GM10266 (cell line): ENCODE measurements around the gene KCNIP3.
A peak's percentile ranks its signal among the peaks of the same experiment; 100 is the strongest.
"Not testable (repeated sequence)": the region's sequence is repeated elsewhere in the genome, so short reads cannot be mapped to it uniquely, and the experiment has no call there.

Experiments used
- DNase-seq: peaks from one replicate; pipeline ENCODE4 v3.0.0; 2012; ENCODE audit errors: extremely low spot score
- CTCF ChIP-seq: IDR thresholded peaks from 2 replicates; pipeline ENCODE4 v1.5.1; 2012; ENCODE audit warnings: mild to moderate bottlenecking, low read depth; ENCODE audit not compliant: control insufficient read depth, insufficient read depth; ENCODE audit errors: missing control alignments

KCNIP3 gene

GRCh38 chr2:95414015-95414594 is 117.0 kb downstream of the KCNIP3 start:
- peak; percentile 51 for DNase-seq
- peak; percentile 82 for TF ChIP-seq CTCF

DNA sequence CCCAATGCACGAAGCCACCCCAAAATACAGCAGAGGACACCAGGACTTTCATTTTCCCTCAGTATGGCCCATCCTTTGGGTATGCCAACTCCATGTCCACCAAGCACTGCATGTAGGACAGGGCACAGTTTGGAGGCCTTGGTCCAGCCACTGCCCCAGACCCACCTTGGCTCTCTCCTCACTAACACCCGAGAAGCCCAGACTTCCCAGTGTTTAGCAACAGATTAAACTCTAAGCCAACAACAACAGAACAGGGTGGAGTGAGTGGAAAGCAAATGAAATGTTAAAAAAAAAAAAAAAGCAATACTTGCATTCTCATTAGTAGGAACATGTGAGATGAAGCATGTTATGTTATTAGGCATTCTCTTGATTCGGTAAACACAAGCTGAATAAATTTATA is 118.0 kb downstream of the KCNIP3 start:
- DNase-seq, result not testable (repeated sequence)

DNA sequence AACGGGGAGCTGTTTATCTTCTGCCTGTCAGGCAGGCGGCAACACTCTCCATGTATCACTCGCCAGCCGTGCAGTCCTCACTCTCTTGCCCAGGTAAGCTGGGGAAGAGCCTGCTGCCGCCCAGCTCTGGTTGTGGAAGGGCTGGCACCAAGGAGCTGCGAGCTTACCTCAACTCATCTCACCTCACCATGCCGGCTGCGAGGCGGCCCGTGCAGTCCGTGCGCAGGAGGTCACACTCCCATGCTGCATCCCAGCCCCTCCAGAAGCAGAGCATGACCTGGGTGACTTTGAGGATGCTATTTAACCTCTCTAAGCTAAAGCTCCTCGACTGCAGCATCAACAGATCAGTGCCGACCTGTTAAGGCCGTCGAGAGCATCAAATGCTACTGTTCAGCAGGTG is 118.4 kb downstream of the KCNIP3 start:
- not testable (repeated sequence) for DNase-seq

- not testable (repeated sequence) for DNase-seq
Measured at GRCh38 chr2:95427196-95427867, 130.2 kb downstream of the KCNIP3 start.

DNA sequence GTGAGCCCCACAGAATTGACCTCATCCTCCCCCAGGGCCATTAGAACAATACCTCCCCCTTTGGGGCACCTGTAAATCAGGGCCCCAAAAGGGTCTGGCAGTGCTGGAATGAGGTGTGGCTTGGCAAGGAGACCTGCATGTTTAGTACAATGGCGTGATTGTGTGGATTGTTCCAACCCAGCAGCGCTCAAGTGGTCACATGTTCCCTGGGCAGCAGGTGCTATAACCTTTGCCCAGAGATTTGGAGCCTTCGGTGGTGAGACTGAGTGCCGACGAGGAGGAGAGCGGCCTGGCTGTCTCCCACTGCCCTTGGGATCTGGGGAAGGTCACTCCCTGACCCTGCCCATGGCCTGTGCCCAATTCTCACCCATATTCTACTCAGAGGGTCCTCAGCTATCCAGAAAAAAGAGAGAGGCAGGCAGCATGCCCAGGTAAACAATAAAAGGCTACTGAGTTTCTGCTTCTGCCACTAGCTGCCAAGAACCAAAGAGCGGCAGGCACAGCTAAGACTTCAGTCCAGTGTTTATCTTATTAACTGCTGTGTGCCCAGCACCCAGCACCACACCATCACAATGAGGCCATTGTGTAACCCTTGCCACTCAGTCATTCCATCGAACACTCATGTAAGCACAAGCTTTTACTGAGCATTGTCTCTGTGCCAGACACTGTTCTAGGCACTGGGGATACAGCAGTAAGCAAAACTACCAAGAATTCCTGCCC is 132.8 kb downstream of the KCNIP3 start:
- DNase-seq, result not testable (repeated sequence)

DNA sequence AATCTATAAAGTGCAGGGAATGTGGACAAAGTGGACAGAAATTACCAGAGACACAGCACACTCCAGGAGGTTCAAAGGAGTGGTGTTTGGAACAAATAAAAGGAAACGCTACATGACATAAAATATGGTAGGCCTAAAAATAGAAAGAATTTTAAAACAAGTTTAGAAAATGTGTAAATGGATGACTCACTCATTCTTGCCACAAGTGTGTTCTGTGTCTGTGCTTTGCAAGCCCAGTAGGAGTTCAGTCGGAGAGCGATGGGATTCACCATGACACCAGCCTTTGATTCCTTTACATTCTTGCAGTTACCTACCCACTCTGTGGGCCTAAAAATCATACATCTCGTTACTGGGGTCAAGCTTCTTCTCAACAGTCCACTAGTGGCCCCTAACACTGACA is 136.2 kb downstream of the KCNIP3 start:
- not testable (repeated sequence) for DNase-seq

DNA sequence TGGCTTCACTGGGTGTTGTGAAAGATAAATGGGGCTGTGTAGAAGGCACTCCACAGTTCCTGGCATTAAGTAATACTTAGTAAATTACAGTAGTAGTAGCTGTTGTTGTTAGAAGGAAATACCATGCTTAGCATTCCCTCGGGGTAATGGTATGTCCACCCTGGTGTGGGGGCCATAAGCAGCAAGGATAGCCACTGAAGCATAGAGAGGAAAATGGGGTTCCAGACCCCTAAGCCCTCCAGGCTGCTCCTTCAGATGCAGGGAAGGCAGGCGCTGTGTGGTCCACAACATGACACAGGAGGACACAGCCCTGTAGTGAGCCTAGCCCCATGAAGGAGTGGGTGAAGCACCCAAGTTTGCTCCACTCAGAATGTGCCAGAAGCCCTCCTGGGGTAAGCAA is 136.8 kb downstream of the KCNIP3 start:
- not testable (repeated sequence) for DNase-seq

DNA sequence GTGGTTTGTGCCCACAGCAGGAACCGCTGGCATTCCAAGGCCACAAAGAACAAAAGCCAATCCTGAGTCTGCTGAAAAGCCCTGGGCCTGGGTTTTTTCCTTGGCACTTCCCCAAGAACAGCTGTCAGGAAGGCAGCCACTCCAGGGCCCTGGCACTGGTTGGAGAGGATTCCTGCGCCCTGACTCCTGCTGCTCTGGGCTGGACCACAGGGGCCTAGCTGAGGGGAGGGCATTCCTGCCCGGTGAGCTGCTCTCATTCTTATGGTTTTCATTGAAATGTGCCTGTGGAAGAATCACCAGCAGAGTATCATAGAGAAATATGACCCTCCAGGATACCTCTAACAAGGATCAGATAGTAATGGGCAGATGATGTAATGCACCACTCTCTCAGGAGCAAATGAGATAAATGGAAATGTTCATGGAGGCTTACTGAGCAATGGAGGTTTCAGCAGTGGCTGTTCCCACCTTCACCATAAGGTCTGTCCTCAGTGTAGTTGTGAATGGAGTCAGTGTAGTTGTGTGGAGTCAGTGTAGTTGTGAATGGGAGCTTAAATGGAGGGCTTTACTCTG is 137.4 kb downstream of the KCNIP3 start:
- not testable (repeated sequence) for DNase-seq

- DNase-seq, result not testable (repeated sequence)
Measured at GRCh38 chr2:95435162-95435871, 138.2 kb downstream of the KCNIP3 start.
